OCI-LY1 (cell line): ENCODE data around the gene PTPRO.

ENCODE experiments used
- H2AFZ ChIP-seq: fragments of 200-600 bp; sonication (generic), shearing (Covaris generic); 2 replicates; pipeline ENCODE4 v1.6.0; 2014; ENCODE audit warnings: antibody characterized with exemption, mild to moderate bottlenecking, low read length
- H3F3A ChIP-seq: fragments of 200-600 bp; sonication (generic), shearing (Covaris generic); 2 replicates; pipeline ENCODE4 v1.6.0; 2014; ENCODE audit warnings: mild to moderate bottlenecking, antibody characterized with exemption, low read length, moderate library complexity; ENCODE audit not compliant: insufficient read depth
- H3K27ac ChIP-seq: fragments of 200-600 bp; sonication (generic); 2 replicates; pipeline ENCODE4 v1.5.1; 2014; ENCODE audit warnings: low read length, mixed run types, mild to moderate bottlenecking, low read depth; ENCODE audit not compliant: poor library complexity, severe bottlenecking
- H3K27me3 ChIP-seq: fragments of 200-600 bp; sonication (generic); 2 replicates; pipeline ENCODE4 v1.6.0; 2014; ENCODE audit warnings: antibody characterized with exemption, mild to moderate bottlenecking, low read length, moderate library complexity; ENCODE audit not compliant: insufficient read depth
- H3K36me3 ChIP-seq: fragments of 200-600 bp; sonication (generic); 2 replicates; pipeline ENCODE4 v1.6.1; 2014; ENCODE audit warnings: mild to moderate bottlenecking, antibody characterized with exemption, low read length, moderate library complexity, mixed read lengths; ENCODE audit not compliant: insufficient read depth
- H3K4me1 ChIP-seq: fragments of 200-600 bp; sonication (generic); 2 replicates; pipeline ENCODE4 v1.5.1; 2014; ENCODE audit warnings: mild to moderate bottlenecking, low read length, moderate library complexity; ENCODE audit not compliant: insufficient read depth, severe bottlenecking
- H3K4me2 ChIP-seq: fragments of 200-600 bp; sonication (generic), shearing (Covaris generic); 2 replicates; pipeline ENCODE4 v1.6.1; 2014; ENCODE audit warnings: low read length
- H3K4me3 ChIP-seq: fragments of 200-600 bp; sonication (generic); 2 replicates; pipeline ENCODE4 v1.5.1; 2014; ENCODE audit warnings: low read length, low read depth, mild to moderate bottlenecking, mixed read lengths; ENCODE audit not compliant: poor library complexity, severe bottlenecking
- H3K79me2 ChIP-seq: fragments of 200-600 bp; shearing (Covaris generic); 2 replicates; pipeline ENCODE4 v1.6.1; 2016; ENCODE audit warnings: mixed run types, low read length, mixed read lengths; ENCODE audit not compliant: insufficient read depth
- H3K9ac ChIP-seq: fragments of 200-600 bp; sonication (generic), shearing (Covaris generic); 2 replicates; pipeline ENCODE4 v1.6.1; 2014; ENCODE audit warnings: mild to moderate bottlenecking, low read length, mixed read lengths
- H3K9me2 ChIP-seq: fragments of 200-600 bp; sonication (generic), shearing (Covaris generic); 2 replicates; pipeline ENCODE4 v1.6.1; 2014; ENCODE audit warnings: low read depth, mild to moderate bottlenecking, low read length, mixed read lengths
- H3K9me3 ChIP-seq: fragments of 200-600 bp; shearing (Covaris generic); 2 replicates; pipeline ENCODE4 v1.6.1; 2014; ENCODE audit warnings: low read length, mixed read lengths
- H4K20me1 ChIP-seq: fragments of 200-600 bp; sonication (generic), shearing (Covaris generic); 2 replicates; pipeline ENCODE4 v1.6.0; 2016; ENCODE audit warnings: mild to moderate bottlenecking, low read length; ENCODE audit not compliant: insufficient read depth
- EZH2 ChIP-seq: fragments of 200-600 bp; sonication (generic), shearing (Covaris generic); IDR thresholded peaks from 2 replicates; pipeline ENCODE4 v1.8.0; 2017; ENCODE audit warnings: borderline replicate concordance, mixed run types, mild to moderate bottlenecking, antibody characterized with exemption, low read length, moderate library complexity, mixed read lengths
- TF ChIP-seq, protein P1 (sequence below): fragments of 200-600 bp; sonication (generic), shearing (Covaris generic); IDR thresholded peaks from 2 replicates; pipeline ENCODE4 v1.5.1; 2017; ENCODE audit warnings: mild to moderate bottlenecking, antibody characterized with exemption, low read length, moderate library complexity, mixed read lengths

The PTPRO gene

DNA sequence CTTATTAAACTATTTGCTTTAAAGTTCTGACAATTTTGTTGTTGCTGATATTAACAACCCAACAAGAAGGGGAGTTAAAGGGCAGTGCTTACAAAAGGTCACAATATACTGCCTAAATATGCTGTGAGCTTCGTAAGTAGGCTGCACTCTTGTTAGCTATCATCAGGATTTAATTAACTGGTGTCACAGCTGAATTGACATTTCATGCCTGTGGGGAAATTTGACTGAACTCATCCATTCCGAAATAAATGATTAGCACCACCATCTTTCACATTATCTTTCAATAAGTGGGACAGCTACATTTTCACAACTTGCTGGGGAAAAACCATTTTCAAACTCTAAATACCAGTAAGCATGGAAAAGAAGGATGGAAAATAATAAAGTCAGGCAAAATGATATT lies 146.6 kb downstream of the PTPRO start:
- H3K4me1 ChIP-seq, result no peaks in the 10 kb centered on the region
- no peak overlapping the region for H3K4me3 ChIP-seq
- H2AFZ ChIP-seq, result no peak overlapping the region
- no peak overlapping the region for H3K9ac ChIP-seq
- H3K9me2 ChIP-seq, result no peaks in the 10 kb centered on the region
- H3K36me3 ChIP-seq, result no peaks in the 10 kb centered on the region
- H4K20me1 ChIP-seq, result no peaks in the 10 kb centered on the region
- no peak overlapping the region for H3K27ac ChIP-seq
- no peaks in the 10 kb centered on the region for H3F3A ChIP-seq
- no peaks in the 10 kb centered on the region for H3K79me2 ChIP-seq
- TF ChIP-seq EZH2, result no peak
- TF ChIP-seq, protein P1, sequence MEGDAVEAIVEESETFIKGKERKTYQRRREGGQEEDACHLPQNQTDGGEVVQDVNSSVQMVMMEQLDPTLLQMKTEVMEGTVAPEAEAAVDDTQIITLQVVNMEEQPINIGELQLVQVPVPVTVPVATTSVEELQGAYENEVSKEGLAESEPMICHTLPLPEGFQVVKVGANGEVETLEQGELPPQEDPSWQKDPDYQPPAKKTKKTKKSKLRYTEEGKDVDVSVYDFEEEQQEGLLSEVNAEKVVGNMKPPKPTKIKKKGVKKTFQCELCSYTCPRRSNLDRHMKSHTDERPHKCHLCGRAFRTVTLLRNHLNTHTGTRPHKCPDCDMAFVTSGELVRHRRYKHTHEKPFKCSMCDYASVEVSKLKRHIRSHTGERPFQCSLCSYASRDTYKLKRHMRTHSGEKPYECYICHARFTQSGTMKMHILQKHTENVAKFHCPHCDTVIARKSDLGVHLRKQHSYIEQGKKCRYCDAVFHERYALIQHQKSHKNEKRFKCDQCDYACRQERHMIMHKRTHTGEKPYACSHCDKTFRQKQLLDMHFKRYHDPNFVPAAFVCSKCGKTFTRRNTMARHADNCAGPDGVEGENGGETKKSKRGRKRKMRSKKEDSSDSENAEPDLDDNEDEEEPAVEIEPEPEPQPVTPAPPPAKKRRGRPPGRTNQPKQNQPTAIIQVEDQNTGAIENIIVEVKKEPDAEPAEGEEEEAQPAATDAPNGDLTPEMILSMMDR, result no peak
- H3K9me3 ChIP-seq, result no peaks in the 10 kb centered on the region
- H3K27me3 ChIP-seq, result no peaks in the 10 kb centered on the region
- no peak overlapping the region for H3K4me2 ChIP-seq

DNA sequence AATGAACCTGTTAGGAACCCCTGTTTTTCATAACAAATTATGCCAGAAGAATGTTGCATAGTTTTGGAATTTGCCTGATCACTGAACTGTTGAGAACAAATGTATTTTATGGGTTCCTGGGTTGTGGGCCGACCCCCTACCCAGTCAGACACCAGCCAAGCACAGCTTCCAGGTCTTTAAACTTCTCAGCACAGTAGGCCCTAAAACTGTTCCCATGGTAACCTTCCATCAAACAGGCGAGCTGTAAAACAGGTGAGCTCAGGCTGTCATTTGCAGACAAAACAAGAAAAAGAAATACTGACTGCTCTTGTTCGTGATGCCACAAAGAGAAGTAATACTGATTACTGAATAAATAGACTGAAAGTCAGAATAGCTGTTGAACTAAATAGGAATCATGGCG lies 147.0 kb downstream of the PTPRO start:
- Histone ChIP-seq H3K36me3 (no peaks in the 10 kb centered on the region), H3K9me3 (no peaks in the 10 kb centered on the region), H3K27ac (no peak overlapping the region), H3K9ac (no peak overlapping the region), H2AFZ (no peak overlapping the region), H3K4me2 (no peak overlapping the region), H3K9me2 (no peaks in the 10 kb centered on the region), H3K4me1 (no peaks in the 10 kb centered on the region), H3K27me3 (no peaks in the 10 kb centered on the region), H3F3A (no peaks in the 10 kb centered on the region), H3K79me2 (no peaks in the 10 kb centered on the region), H3K4me3 (no peak overlapping the region), H4K20me1 (no peaks in the 10 kb centered on the region)
- TF ChIP-seq, protein P1, result no peak
- no peak for TF ChIP-seq EZH2

DNA sequence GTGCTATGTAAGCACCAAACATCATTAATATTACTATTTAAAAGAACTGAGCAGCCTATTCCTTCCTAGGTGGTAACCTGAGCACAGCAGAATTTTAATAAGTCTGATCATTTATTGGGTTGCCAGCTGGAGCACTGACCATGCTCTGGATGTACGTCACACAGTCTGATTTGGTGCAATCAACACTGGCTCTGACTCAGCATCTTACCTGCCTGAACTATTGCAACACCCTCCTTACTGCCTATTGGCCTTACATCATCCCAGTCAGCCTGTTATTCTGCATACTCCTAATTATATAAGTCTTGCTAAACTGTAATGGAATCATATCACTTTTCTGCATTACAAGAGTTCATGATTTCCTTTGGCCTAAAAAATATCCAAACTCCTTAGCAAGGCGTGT lies 149.7 kb downstream of the PTPRO start:
- no peaks in the 10 kb centered on the region for H3K36me3 ChIP-seq
- no peak overlapping the region for H3K4me3 ChIP-seq
- no peak overlapping the region for H3K27ac ChIP-seq
- no peak overlapping the region for H2AFZ ChIP-seq
- no peak overlapping the region for H3K9ac ChIP-seq
- H3F3A ChIP-seq, result no peaks in the 10 kb centered on the region
- H4K20me1 ChIP-seq, result no peaks in the 10 kb centered on the region
- H3K4me1 ChIP-seq, result no peaks in the 10 kb centered on the region
- H3K9me3 ChIP-seq, result no peaks in the 10 kb centered on the region
- no peaks in the 10 kb centered on the region for H3K9me2 ChIP-seq
- no peak overlapping the region for H3K4me2 ChIP-seq
- H3K79me2 ChIP-seq, result no peaks in the 10 kb centered on the region
- H3K27me3 ChIP-seq, result no peaks in the 10 kb centered on the region
- no peak for TF ChIP-seq EZH2
- TF ChIP-seq, protein P1, result no peak
